Stomach (tissue), 9 donors: ENCODE measurements around the gene CLDN9. TPM values are rescaled to one million over a fixed set of nuclear protein-coding genes. Genes with fewer than 3 reads are reported as not detected.
A peak's percentile ranks its signal among the peaks of the same experiment; 100 is the strongest.

Experiments used
- DNase-seq, 2 donors: peaks; one replicate each; pipeline versions ENCODE4 v3.0.0 to v3.0.0-alpha.2; 2013 to 2019
- H3K27ac ChIP-seq, 5 donors: fragments of 200-600 bp in 4 of 5; sonication (generic) in 4 of 5; one replicate each; pipeline ENCODE4 v1.5.1; 2013 to 2019; ENCODE audit warnings: mild to moderate bottlenecking in 1 of 5, moderate library complexity in 1 of 5
- H3K27me3 ChIP-seq, 3 donors: fragments of 200-600 bp; sonication (generic); one replicate each; pipeline ENCODE4 v1.5.1; 2017 to 2019; ENCODE audit warnings: mixed run types in 1 of 3
- H3K36me3 ChIP-seq, 4 donors: fragments of 200-600 bp; sonication (generic); 1 replicate in 3 of 4; 2 replicates in 1 of 4; pipeline ENCODE4 v1.5.1; 2016 to 2019
- H3K4me1 ChIP-seq, 4 donors: fragments of 200-600 bp; sonication (generic); one replicate each; pipeline ENCODE4 v1.5.1; 2016 to 2019
- H3K4me3 ChIP-seq, 4 donors: fragments of 200-600 bp; sonication (generic) in 3 of 4; one replicate each; pipeline ENCODE4 v1.5.1; 2016 to 2019; ENCODE audit warnings: mild to moderate bottlenecking in 1 of 4
- H3K9me3 ChIP-seq, 4 donors: fragments of 200-600 bp; sonication (generic); one replicate each; pipeline ENCODE4 v1.5.1; 2016 to 2019
- CTCF ChIP-seq, 7 experiments: fragments of 450-650 bp in 4 of 7; fragments of 200-600 bp in 3 of 7; sonication (generic) in 3 of 7; IDR thresholded peaks; one replicate each; pipeline ENCODE4 v1.5.1; 2016 to 2019; ENCODE audit warnings: antibody characterized with exemption in 7 of 7, control low read depth in 2 of 7, mild to moderate bottlenecking in 1 of 7
- EP300 ChIP-seq: sonication (generic); formaldehyde crosslinking; IDR thresholded peaks from one replicate; pipeline ENCODE4 v1.6.1; 2017; ENCODE audit warnings: antibody characterized with exemption
- POLR2A ChIP-seq, 4 donors: fragments of 450-650 bp; IDR thresholded peaks; one replicate each; pipeline ENCODE4 v1.6.1; 2016; ENCODE audit warnings: antibody characterized with exemption in 4 of 4, control low read depth in 2 of 4, mild to moderate bottlenecking in 1 of 4, moderate library complexity in 1 of 4
- POLR2AphosphoS5 ChIP-seq, 3 donors: sonication (generic); formaldehyde crosslinking; IDR thresholded peaks; one replicate each; pipeline ENCODE4 v1.6.1; 2016; ENCODE audit warnings: antibody characterized with exemption in 3 of 3
- WGBS, 5 donors: extraction: QIAGEN DNeasy Blood & Tissue Kit in 3 of 5; methylation state at CpG; one replicate each; pipeline versions ENCODE4 v1.1.5 to v1.1.7; 2013 to 2018; 5-methylcytosine and 5-hydroxymethylcytosine counted together
- intact Hi-C: fragments of 100-400 bp; cut with DNase I; formaldehyde crosslinking; loops from one replicate; pipeline ENCODE4 v1.15.1; 2023; ENCODE audit warnings: low total_unique reads
- polyA plus RNA-seq, 3 donors: library from polyadenylated mRNA; stranded (reverse); fragments of 200-250 nt; gene quantifications; one replicate each; pipeline ENCODE4 v1.2.3, GENCODE V29; 2013
- total RNA-seq, 5 donors: library from RNA; depleted of rRNA; stranded (reverse); fragments of >200 nt; gene quantifications; one replicate each; pipeline versions ENCODE4 v1.1.0 to v1.2.3, GENCODE V29; 2014 to 2016
- donor health status: healthy with polysubstance abuse.
- donor health status: Bipolar disorder and iron deficiency.
- donor health status: healthy.

The CLDN9 gene
- total and polyA plus RNA-seq, 8 donors, result 0.28 to 0.31 TPM; not detected in 6

GRCh38 chr16:3038896-3039295, 26.2 kb downstream of the CLDN9 start:
- no peaks in the 10 kb centered on the region for H3K36me3 ChIP-seq
- H3K9me3 ChIP-seq, result no peaks in the 10 kb centered on the region
- WGBS, 5 donors, result 81 to 89% (median 87%) methylated on average over 5 of the region's 5 CpGs
- peaks cover 4 to 33% (median 28%) of the 10 kb centered on the region in 4 donors for H3K4me1 ChIP-seq
- no peak for DNase-seq
- TF ChIP-seq POLR2AphosphoS5 (IDR thresholded peaks at IDR 0.05), result no peak
- no peak for TF ChIP-seq CTCF (IDR thresholded peaks at IDR 0.05)
- no peak for TF ChIP-seq EP300
- no peak for TF ChIP-seq POLR2A (IDR thresholded peaks at IDR 0.05)
- intact Hi-C loops, result no loop called here
- no peak overlapping the region for H3K27ac ChIP-seq
- H3K27me3 ChIP-seq, result peaks cover 7 to 98% (median 66%) of the 10 kb centered on the region in 3 donors
- no peak overlapping the region for H3K4me3 ChIP-seq

GRCh38 chr16:3042376-3042775, 29.7 kb downstream of the CLDN9 start:
- DNase-seq, result no peak
- intact Hi-C loops, result no loop called here
- Histone ChIP-seq H3K36me3 (no peaks in the 10 kb centered on the region), H3K9me3 (no peaks in the 10 kb centered on the region), H3K27me3 (peaks cover 18 to 98% (median 77%) of the 10 kb centered on the region in 3 donors), H3K4me3 (no peak overlapping the region), H3K27ac (no peak overlapping the region), H3K4me1 (peaks cover 23 to 38% (median 30%) of the 10 kb centered on the region in 4 donors)
- TF ChIP-seq EP300, result no peak
- TF ChIP-seq POLR2AphosphoS5 (IDR thresholded peaks at IDR 0.05), result no peak
- TF ChIP-seq CTCF (IDR thresholded peaks at IDR 0.05), result no peak
- no peak for TF ChIP-seq POLR2A (IDR thresholded peaks at IDR 0.05)
- WGBS, 5 donors, result 89 to 97% (median 95%) methylated on average over 3 of the region's 3 CpGs

GRCh38 chr16:3044708-3045107, 32.0 kb downstream of the CLDN9 start:
- TF ChIP-seq POLR2A (IDR thresholded peaks at IDR 0.05), result no peak
- TF ChIP-seq EP300, result no peak
- no peak for TF ChIP-seq POLR2AphosphoS5 (IDR thresholded peaks at IDR 0.05)
- TF ChIP-seq CTCF (IDR thresholded peaks at IDR 0.05), result no peak
- DNase-seq, result no peak
- Histone ChIP-seq H3K4me1 (peaks cover 23 to 27% (median 25%) of the 10 kb centered on the region in 4 donors), H3K36me3 (no peaks in the 10 kb centered on the region), H3K27me3 (peaks cover 19 to 98% (median 78%) of the 10 kb centered on the region in 3 donors), H3K27ac (no peak overlapping the region), H3K9me3 (no peaks in the 10 kb centered on the region), H3K4me3 (peak overlapping the region in 2 of 4 donors; percentile 57 to 69)
- 86 to 93% (median 89%) methylated on average over 6 of the region's 6 CpGs for WGBS, 5 donors
- intact Hi-C loops, result no loop called here

- Histone ChIP-seq H3K4me1 (peaks cover 23 to 27% (median 25%) of the 10 kb centered on the region in 4 donors), H3K36me3 (no peaks in the 10 kb centered on the region), H3K27ac (peak within 1 kb of the TSS in 4 of 5 donors; percentile 10 to 73 (median 44)), H3K27me3 (peaks cover 19 to 98% (median 74%) of the 10 kb centered on the region in 3 donors), H3K9me3 (no peaks in the 10 kb centered on the region), H3K4me3 (peak within 1 kb of the TSS; percentile 46 to 69 (median 52))
- 0 to 1% (median 1%) methylated on average over 29 to 84 of the region's 86 CpGs for WGBS, 5 donors
- TF ChIP-seq EP300 (no peak), CTCF (IDR thresholded peaks at IDR 0.05) (no peak), POLR2AphosphoS5 (IDR thresholded peaks at IDR 0.05) (no peak), POLR2A (IDR thresholded peaks at IDR 0.05) (no peak)
- DNase-seq, result peak in 1 of 2 donors; percentile 58
- intact Hi-C loops, result no loop called here
Observed at GRCh38 chr16:3045758-3046640, 33.3 kb downstream of the CLDN9 start, which contains the start of gene MMP25. Gene MMP25, plus strand, starts transcription at chr16:3046561. Its CDS starts 357 bp downstream, at chr16:3046918.
